Measurements from ENCODE around the gene TRIM38. TPM values are rescaled to one million over a fixed set of nuclear protein-coding genes. Genes with fewer than 3 reads are reported as not detected.
A peak's percentile ranks its signal among the peaks of the same experiment; 100 is the strongest.

Gene TRIM38
- total and polyA plus RNA-seq, 2 of the 13 experiments (the other 11 are each of a cell fraction or from before 2014, with no cell fraction given), result 2.5 to 3.1 TPM

DNA sequence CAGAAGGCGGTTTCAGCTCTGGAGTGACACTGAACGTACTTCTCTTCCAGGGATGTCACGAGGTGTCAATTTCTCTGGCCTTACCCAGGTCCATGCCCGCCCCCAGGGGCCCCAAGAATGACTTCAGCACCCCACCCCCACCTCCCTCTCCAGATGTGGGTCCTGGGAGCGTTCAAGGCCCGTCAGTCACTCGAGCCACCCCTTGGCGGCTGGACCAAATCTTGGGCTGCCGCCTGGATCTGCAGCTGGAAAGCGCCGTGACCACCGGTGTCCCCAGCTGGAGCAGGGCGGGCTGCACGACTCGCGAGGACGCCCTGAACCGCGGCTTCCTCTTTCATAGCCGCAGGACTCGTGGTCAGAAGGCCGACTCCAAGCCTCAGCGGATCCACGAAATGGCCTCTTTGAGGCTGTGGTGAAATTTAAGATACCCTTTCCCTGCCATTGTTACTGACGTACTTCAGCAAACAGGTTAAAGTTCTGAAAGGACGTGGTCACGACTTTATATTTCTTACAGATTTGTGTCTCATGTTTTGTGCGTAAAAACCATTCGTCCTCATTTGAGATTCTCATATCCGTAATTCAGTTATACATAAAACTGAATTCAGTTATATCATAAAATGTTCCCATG, 29.3 kb downstream of the TRIM38 start (continued):
- TF ChIP-seq CHD4 (IDR thresholded peaks at IDR 0.05; ENCODE audit: borderline replicate concordance, low read length) (peak; percentile 61; the same call in 1 of the 2 replicates), YY1 (IDR thresholded peaks at IDR 0.05; ENCODE audit: insufficient read depth, insufficient replicate concordance, low read depth, low read length) (no peak), THYN1 (CRISPR knock-in tag; IDR thresholded peaks at IDR 0.05; ENCODE audit: borderline replicate concordance, low read depth) (0 out of 2 replicates have a peak, but pooled peaks have one; percentile 69), GATAD1 (CRISPR knock-in tag; IDR thresholded peaks at IDR 0.05) (peak; percentile 31; the same call in 1 of the 2 replicates), ESRRA (CRISPR knock-in tag; IDR thresholded peaks at IDR 0.05; ENCODE audit: low read depth) (no peak), GTF2F1 (IDR thresholded peaks at IDR 0.05; ENCODE audit: low read length) (no peak), NFE2L1 (CRISPR knock-in tag; IDR thresholded peaks at IDR 0.05; ENCODE audit: borderline replicate concordance) (0 out of 2 replicates have a peak, but pooled peaks have one; percentile 63), ZNF232 (CRISPR knock-in tag; IDR thresholded peaks at IDR 0.05; ENCODE audit: borderline replicate concordance) (peak; percentile 25; the same call in 1 of the 2 replicates), POLR2G (IDR thresholded peaks at IDR 0.05; ENCODE audit: low read depth, low read length) (no peak), ZNF24 (IDR thresholded peaks at IDR 0.05) (no peak), RELA (CRISPR knock-in tag; IDR thresholded peaks at IDR 0.05) (no peak), ZNF124 (CRISPR knock-in tag; IDR thresholded peaks at IDR 0.05) (no peak), ZNF616 (CRISPR knock-in tag; IDR thresholded peaks at IDR 0.05; ENCODE audit: low read depth) (peak; percentile 84; the same call in 1 of the 2 replicates), ZNF777 (CRISPR knock-in tag; IDR thresholded peaks at IDR 0.05) (no peak), NR2F6 (IDR thresholded peaks at IDR 0.05) (no peak), NR2F6 (CRISPR knock-in tag; IDR thresholded peaks at IDR 0.05) (peak; percentile 34; the same call in 1 of the 2 replicates), RNF2 (conservative IDR thresholded peaks at IDR 0.05; ENCODE audit: low read depth) (peak; percentile 60; the same call in 1 of the 2 replicates), ZNF850 (CRISPR knock-in tag; conservative IDR thresholded peaks at IDR 0.05) (no peak), ZNF317 (CRISPR knock-in tag; IDR thresholded peaks at IDR 0.05) (peak; percentile 93), DDIT3 (CRISPR knock-in tag; IDR thresholded peaks at IDR 0.05) (no peak), EP300 (IDR thresholded peaks at IDR 0.05; ENCODE audit: low read depth in 2 of 2, low read length in 2 of 2) (no peak; a peak in 1 of 4 replicates), EP300 (CRISPR knock-in tag; IDR thresholded peaks at IDR 0.05; ENCODE audit: borderline replicate concordance) (no peak), ZNF235 (CRISPR knock-in tag; IDR thresholded peaks at IDR 0.05; ENCODE audit: borderline replicate concordance) (peak; percentile 37)
- TF ChIP-seq, protein P1, sequence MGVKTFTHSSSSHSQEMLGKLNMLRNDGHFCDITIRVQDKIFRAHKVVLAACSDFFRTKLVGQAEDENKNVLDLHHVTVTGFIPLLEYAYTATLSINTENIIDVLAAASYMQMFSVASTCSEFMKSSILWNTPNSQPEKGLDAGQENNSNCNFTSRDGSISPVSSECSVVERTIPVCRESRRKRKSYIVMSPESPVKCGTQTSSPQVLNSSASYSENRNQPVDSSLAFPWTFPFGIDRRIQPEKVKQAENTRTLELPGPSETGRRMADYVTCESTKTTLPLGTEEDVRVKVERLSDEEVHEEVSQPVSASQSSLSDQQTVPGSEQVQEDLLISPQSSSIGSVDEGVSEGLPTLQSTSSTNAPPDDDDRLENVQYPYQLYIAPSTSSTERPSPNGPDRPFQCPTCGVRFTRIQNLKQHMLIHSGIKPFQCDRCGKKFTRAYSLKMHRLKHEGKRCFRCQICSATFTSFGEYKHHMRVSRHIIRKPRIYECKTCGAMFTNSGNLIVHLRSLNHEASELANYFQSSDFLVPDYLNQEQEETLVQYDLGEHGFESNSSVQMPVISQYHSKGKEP (CRISPR knock-in tag; IDR thresholded peaks at IDR 0.05), result no peak
- TF ChIP-seq, protein P2, sequence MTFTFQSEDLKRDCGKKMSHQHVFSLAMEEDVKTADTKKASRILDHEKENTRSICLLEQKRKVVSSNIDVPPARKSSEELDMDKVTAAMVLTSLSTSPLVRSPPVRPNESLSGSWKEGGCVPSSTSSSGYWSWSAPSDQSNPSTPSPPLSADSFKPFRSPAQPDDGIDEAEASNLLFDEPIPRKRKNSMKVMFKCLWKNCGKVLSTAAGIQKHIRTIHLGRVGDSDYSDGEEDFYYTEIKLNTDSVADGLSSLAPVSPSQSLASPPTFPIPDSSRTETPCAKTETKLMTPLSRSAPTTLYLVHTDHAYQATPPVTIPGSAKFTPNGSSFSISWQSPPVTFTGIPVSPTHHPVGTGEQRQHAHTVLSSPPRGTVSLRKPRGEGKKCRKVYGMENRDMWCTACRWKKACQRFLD (CRISPR knock-in tag; IDR thresholded peaks at IDR 0.05; ENCODE audit: borderline replicate concordance), result no peak
- TF ChIP-seq, protein P3, sequence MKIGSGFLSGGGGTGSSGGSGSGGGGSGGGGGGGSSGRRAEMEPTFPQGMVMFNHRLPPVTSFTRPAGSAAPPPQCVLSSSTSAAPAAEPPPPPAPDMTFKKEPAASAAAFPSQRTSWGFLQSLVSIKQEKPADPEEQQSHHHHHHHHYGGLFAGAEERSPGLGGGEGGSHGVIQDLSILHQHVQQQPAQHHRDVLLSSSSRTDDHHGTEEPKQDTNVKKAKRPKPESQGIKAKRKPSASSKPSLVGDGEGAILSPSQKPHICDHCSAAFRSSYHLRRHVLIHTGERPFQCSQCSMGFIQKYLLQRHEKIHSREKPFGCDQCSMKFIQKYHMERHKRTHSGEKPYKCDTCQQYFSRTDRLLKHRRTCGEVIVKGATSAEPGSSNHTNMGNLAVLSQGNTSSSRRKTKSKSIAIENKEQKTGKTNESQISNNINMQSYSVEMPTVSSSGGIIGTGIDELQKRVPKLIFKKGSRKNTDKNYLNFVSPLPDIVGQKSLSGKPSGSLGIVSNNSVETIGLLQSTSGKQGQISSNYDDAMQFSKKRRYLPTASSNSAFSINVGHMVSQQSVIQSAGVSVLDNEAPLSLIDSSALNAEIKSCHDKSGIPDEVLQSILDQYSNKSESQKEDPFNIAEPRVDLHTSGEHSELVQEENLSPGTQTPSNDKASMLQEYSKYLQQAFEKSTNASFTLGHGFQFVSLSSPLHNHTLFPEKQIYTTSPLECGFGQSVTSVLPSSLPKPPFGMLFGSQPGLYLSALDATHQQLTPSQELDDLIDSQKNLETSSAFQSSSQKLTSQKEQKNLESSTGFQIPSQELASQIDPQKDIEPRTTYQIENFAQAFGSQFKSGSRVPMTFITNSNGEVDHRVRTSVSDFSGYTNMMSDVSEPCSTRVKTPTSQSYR (CRISPR knock-in tag; IDR thresholded peaks at IDR 0.05; ENCODE audit: borderline replicate concordance), result peak; percentile 69; the same call in 1 of the 2 replicates
